Esophagus (tissue), 2 donors: ENCODE measurements around the gene TOPBP1. TPM values are rescaled to one million over a fixed set of nuclear protein-coding genes. Genes with fewer than 3 reads are reported as not detected.
A peak's percentile ranks its signal among the peaks of the same experiment; 100 is the strongest.
"Not testable (repeated sequence)": the region's sequence is repeated elsewhere in the genome, so short reads cannot be mapped to it uniquely, and the experiment has no call there.

Experiments
- H3K27ac ChIP-seq, 2 donors: one replicate each; pipeline ENCODE4 v1.5.1; 2013; ENCODE audit warnings: low read depth in 2 of 2, mild to moderate bottlenecking in 2 of 2, inconsistent platforms in 1 of 2, low read length in 1 of 2, moderate library complexity in 1 of 2
- H3K27me3 ChIP-seq, 2 donors: one replicate each; pipeline ENCODE4 v1.6.1; 2013; ENCODE audit warnings: low read length in 2 of 2, control low read depth in 1 of 2, mild to moderate bottlenecking in 1 of 2; ENCODE audit not compliant: insufficient read depth in 2 of 2, control insufficient read depth in 1 of 2
- H3K36me3 ChIP-seq, 2 donors: one replicate each; pipeline ENCODE4 v1.6.1; 2013; ENCODE audit warnings: low read length in 1 of 2; ENCODE audit not compliant: control insufficient read depth in 2 of 2, insufficient read depth in 2 of 2
- H3K4me1 ChIP-seq, 2 donors: one replicate each; pipeline ENCODE4 v1.6.1; 2013; ENCODE audit warnings: low read length in 1 of 2; ENCODE audit not compliant: control insufficient read depth in 2 of 2, insufficient read depth in 2 of 2
- H3K4me3 ChIP-seq, 2 donors: one replicate each; pipeline ENCODE4 v1.5.1; 2013; ENCODE audit warnings: low read length in 2 of 2, mild to moderate bottlenecking in 2 of 2, low read depth in 1 of 2, moderate library complexity in 1 of 2
- H3K9me3 ChIP-seq, 2 donors: one replicate each; pipeline ENCODE4 v1.6.1; 2013; ENCODE audit warnings: mild to moderate bottlenecking in 2 of 2, low read depth in 1 of 2, low read length in 1 of 2, moderate library complexity in 1 of 2; ENCODE audit not compliant: control insufficient read depth in 2 of 2, insufficient read depth in 1 of 2
- WGBS, 2 donors: extraction: QIAGEN DNeasy Blood & Tissue Kit; methylation state at CpG; one replicate each; pipeline ENCODE4 v1.1.7; 2013; 5-methylcytosine and 5-hydroxymethylcytosine counted together
- polyA plus RNA-seq, 2 donors: library from polyadenylated mRNA; stranded (reverse); fragments of 200-250 nt; gene quantifications; one replicate each; pipeline ENCODE4 v1.2.3, GENCODE V29; 2013
- donor health status: healthy with polysubstance abuse.
- donor health status: Bipolar disorder and iron deficiency.

The TOPBP1 gene
- polyA plus RNA-seq, 2 donors = 8.3 to 10.0 TPM

- Histone ChIP-seq H3K4me3 (no peak overlapping the region), H3K4me1 (no peaks in the 10 kb centered on the region), H3K9me3 (no peaks in the 10 kb centered on the region), H3K27me3 (no peaks in the 10 kb centered on the region), H3K36me3 (no peaks in the 10 kb centered on the region), H3K27ac (peak overlapping the region; percentile 69 to 87)
- 59 to 66% methylated on average over 8 of the region's 8 CpGs for WGBS, 2 donors
Measured at GRCh38 chr3:133568294-133569014, 93.3 kb downstream of the TOPBP1 start.

- no peaks in the 10 kb centered on the region for H3K27me3 ChIP-seq
- 76 to 83% methylated on average over 1 of the region's 1 CpG for WGBS, 2 donors
- no peak overlapping the region for H3K4me3 ChIP-seq
Measured at GRCh38 chr3:133563816-133564215, 97.9 kb downstream of the TOPBP1 start.

GRCh38 chr3:133563186-133563591, 98.6 kb downstream of the TOPBP1 start:
- no peaks in the 10 kb centered on the region for H3K4me1 ChIP-seq
- no peak overlapping the region for H3K4me3 ChIP-seq
- H3K36me3 ChIP-seq = no peaks in the 10 kb centered on the region
- H3K9me3 ChIP-seq = no peaks in the 10 kb centered on the region
- WGBS, 2 donors = 53 to 65% methylated on average over 5 of the region's 5 CpGs
- H3K27me3 ChIP-seq = no peaks in the 10 kb centered on the region
- no peak overlapping the region for H3K27ac ChIP-seq

More at GRCh38 chr3:133563816-133564215, 97.9 kb downstream of the TOPBP1 start:
- H3K36me3 ChIP-seq = no peaks in the 10 kb centered on the region
- H3K4me1 ChIP-seq = no peaks in the 10 kb centered on the region
- no peaks in the 10 kb centered on the region for H3K9me3 ChIP-seq
- no peak overlapping the region for H3K27ac ChIP-seq

GRCh38 chr3:133562376-133562775, 99.4 kb downstream of the TOPBP1 start:
- Histone ChIP-seq H3K27me3 (no peaks in the 10 kb centered on the region), H3K4me1 (no peaks in the 10 kb centered on the region), H3K36me3 (no peaks in the 10 kb centered on the region), H3K27ac (no peak overlapping the region), H3K4me3 (no peak overlapping the region), H3K9me3 (no peaks in the 10 kb centered on the region)
- WGBS, 2 donors = 74 to 81% methylated on average over 1 of the region's 1 CpG

- H3K9me3 ChIP-seq = no peaks in the 10 kb centered on the region
- no peaks in the 10 kb centered on the region for H3K27me3 ChIP-seq
- H3K4me1 ChIP-seq = no peaks in the 10 kb centered on the region
- H3K27ac ChIP-seq = no peak overlapping the region
- H3K4me3 ChIP-seq = no peak overlapping the region
- 85 to 94% methylated on average over 2 of the region's 2 CpGs for WGBS, 2 donors
- H3K36me3 ChIP-seq = no peaks in the 10 kb centered on the region
Measured at GRCh38 chr3:133561679-133562078, 100.1 kb downstream of the TOPBP1 start.

- H3K36me3 ChIP-seq, H3K27ac ChIP-seq, H3K9me3 ChIP-seq, H3K4me3 ChIP-seq, H3K27me3 ChIP-seq, H3K4me1 ChIP-seq: not testable (repeated sequence)
- 90% methylated on average over 12 of the region's 14 CpGs for WGBS, 2 donors
Measured at GRCh38 chr3:133551589-133551988, 110.2 kb downstream of the TOPBP1 start.

Other genes starting within 250 kb of the TOPBP1 start
- 10 to 100 TPM; 39.7 to 63.3 TPM for gene CDV3, start 88.3 kb downstream of the TOPBP1 start, polyA plus RNA-seq
- 1 to 10 TPM; 2.6 to 4.6 TPM for gene TF, start 84.5 kb upstream of the TOPBP1 start, polyA plus RNA-seq
- 10 to 100 TPM; 23.0 to 32.6 TPM for gene SRPRB, start 143.9 kb upstream of the TOPBP1 start, polyA plus RNA-seq
- 1 to 10 TPM in 1 of 2 donors, under 1 TPM in 1; 0.57 to 1.3 TPM for gene RAB6B, start 233.9 kb upstream of the TOPBP1 start, polyA plus RNA-seq